GM23338 (cell line): ENCODE results near the gene OSBPL6. TPM values are rescaled to one million over a fixed set of nuclear protein-coding genes. Genes with fewer than 3 reads are reported as not detected.

Experiments
- ATAC-seq: fragments of 200-7000 bp; cut with Tn5 transposase; 3 replicates; pipeline ENCODE4 v1.9.1; 2020
- DNase-seq: peaks from one replicate; pipeline ENCODE4 v3.0.0-alpha.2; 2015; ENCODE audit warnings: low spot score
- H2AFZ ChIP-seq: fragments of 200-600 bp; sonication (generic); 2 replicates; pipeline ENCODE4 v1.8.0; 2016; ENCODE audit warnings: antibody characterized with exemption, mild to moderate bottlenecking, moderate library complexity
- H3F3A ChIP-seq: fragments of 200-600 bp; sonication (generic); replicated peaks from 2 replicates; pipeline ENCODE4 v1.8.0; 2017; ENCODE audit warnings: antibody characterized with exemption, mixed run types, low read depth
- H3K27ac ChIP-seq: fragments of 200-600 bp; sonication (generic); 2 replicates; pipeline ENCODE4 v1.6.1; 2016; ENCODE audit warnings: low read depth
- H3K27me3 ChIP-seq: fragments of 200-600 bp; sonication (generic); 2 replicates; pipeline ENCODE4 v1.8.0; 2016; ENCODE audit warnings: mild to moderate bottlenecking, mixed run types, moderate library complexity; ENCODE audit not compliant: insufficient read depth
- H3K36me3 ChIP-seq: fragments of 200-600 bp; sonication (generic); 2 replicates; pipeline ENCODE4 v1.8.0; 2016; ENCODE audit warnings: mild to moderate bottlenecking; ENCODE audit not compliant: insufficient read depth
- H3K4me1 ChIP-seq: fragments of 200-600 bp; sonication (generic); 2 replicates; pipeline ENCODE4 v1.8.0; 2016; ENCODE audit warnings: mild to moderate bottlenecking, moderate library complexity; ENCODE audit not compliant: insufficient read depth
- H3K4me2 ChIP-seq: fragments of 200-600 bp; sonication (generic); 2 replicates; pipeline ENCODE4 v1.7.1; 2017; ENCODE audit warnings: mixed run types
- H3K4me3 ChIP-seq: fragments of 200-600 bp; sonication (generic); 2 replicates; pipeline ENCODE4 v1.6.1; 2016; ENCODE audit warnings: mixed run types
- H3K79me2 ChIP-seq: fragments of 200-600 bp; sonication (generic); replicated peaks from 2 replicates; pipeline ENCODE4 v1.8.0; 2017; ENCODE audit warnings: mild to moderate bottlenecking; ENCODE audit not compliant: insufficient read depth
- H3K9me2 ChIP-seq: fragments of 200-600 bp; sonication (generic); 2 replicates; pipeline ENCODE4 v1.8.0; 2017; ENCODE audit not compliant: insufficient read depth
- H4K20me1 ChIP-seq: fragments of 200-600 bp; sonication (generic); replicated peaks from 2 replicates; pipeline ENCODE4 v1.8.0; 2017; ENCODE audit warnings: mild to moderate bottlenecking; ENCODE audit not compliant: insufficient read depth
- H3K27ac Mint-ChIP-seq: 2 replicates; pipeline ENCODE4 v1.8.0; 2020; ENCODE audit warnings: inconsistent platforms, mild to moderate bottlenecking, moderate library complexity, mixed read lengths
- H3K27me3 Mint-ChIP-seq: 3 replicates; pipeline ENCODE4 v1.8.0; 2022; ENCODE audit warnings: low read depth, mild to moderate bottlenecking, moderate library complexity, mixed read lengths, inconsistent platforms; ENCODE audit not compliant: insufficient read depth, poor library complexity
- H3K36me3 Mint-ChIP-seq: 3 replicates; pipeline ENCODE4 v1.8.0; 2021; ENCODE audit warnings: low read depth, mild to moderate bottlenecking, inconsistent platforms, moderate library complexity, mixed read lengths
- H3K4me1 Mint-ChIP-seq: 3 replicates; pipeline ENCODE4 v1.8.0; 2020; ENCODE audit warnings: mild to moderate bottlenecking, inconsistent platforms, mixed read lengths
- H3K4me3 Mint-ChIP-seq: 3 replicates; pipeline ENCODE4 v1.8.0; 2021; ENCODE audit warnings: moderate library complexity, mild to moderate bottlenecking, inconsistent platforms, mixed read lengths
- H3K9me3 Mint-ChIP-seq: 3 replicates; pipeline ENCODE4 v1.8.0; 2020; ENCODE audit warnings: moderate library complexity, mild to moderate bottlenecking, inconsistent platforms, mixed read lengths
- CREB1 ChIP-seq: fragments of 250-450 bp; sonication (Bioruptor Pico); IDR thresholded peaks from 2 replicates; pipeline ENCODE4 v1.5.0; 2020; ENCODE audit warnings: low read depth, mild to moderate bottlenecking, moderate library complexity
- JUNB ChIP-seq: IDR thresholded peaks from one replicate; pipeline ENCODE4 v1.6.1; 2016; ENCODE audit warnings: antibody characterized with exemption; ENCODE audit not compliant: unreplicated experiment
- POLR2AphosphoS5 ChIP-seq: IDR thresholded peaks from 2 replicates; pipeline ENCODE4 v1.6.1; 2016; ENCODE audit warnings: antibody characterized with exemption, low read depth
- STAT1 ChIP-seq: IDR thresholded peaks from one replicate; pipeline ENCODE4 v1.6.1; 2016; ENCODE audit warnings: antibody characterized with exemption; ENCODE audit not compliant: unreplicated experiment
- ZNF114 ChIP-seq: fragments of 250-450 bp; sonication (Bioruptor Pico); IDR thresholded peaks from 2 replicates; pipeline ENCODE4 v1.5.0; 2020; ENCODE audit warnings: mild to moderate bottlenecking, moderate library complexity
- polyA plus RNA-seq: library from polyadenylated mRNA; unstranded; fragments of >200 nt; fragmentation: Nextera tagmentation; extraction: Ambion mirVana; gene quantifications from 2 replicates; pipeline ENCODE4 v1.2.1, GENCODE V29; 2016
- total RNA-seq: library from RNA; depleted of rRNA; stranded (reverse); fragments of >200 nt; shearing (Covaris generic); gene quantifications from 2 replicates; pipeline ENCODE4 v1.2.3, GENCODE V29; 2014
- TF ChIP-seq, protein P1 (sequence below): fragments of 250-450 bp; sonication (Bioruptor Pico); IDR thresholded peaks from 2 replicates; pipeline ENCODE4 v1.5.0; 2020; ENCODE audit warnings: mild to moderate bottlenecking, moderate library complexity
- TF ChIP-seq, protein P2 (sequence below), 2 experiments: fragments of 200-600 bp in 1 of 2; sonication (generic) in 1 of 2; conservative IDR thresholded peaks; 2 replicates each; pipeline versions ENCODE4 v1.5.1 to v1.6.1; 2016 to 2017; ENCODE audit warnings: antibody characterized with exemption in 2 of 2, low read depth in 2 of 2, mild to moderate bottlenecking in 2 of 2, moderate library complexity in 1 of 2

The OSBPL6 gene
- total and polyA plus RNA-seq, 2 experiments from 2014 or later = 6.0 to 8.5 TPM

DNA sequence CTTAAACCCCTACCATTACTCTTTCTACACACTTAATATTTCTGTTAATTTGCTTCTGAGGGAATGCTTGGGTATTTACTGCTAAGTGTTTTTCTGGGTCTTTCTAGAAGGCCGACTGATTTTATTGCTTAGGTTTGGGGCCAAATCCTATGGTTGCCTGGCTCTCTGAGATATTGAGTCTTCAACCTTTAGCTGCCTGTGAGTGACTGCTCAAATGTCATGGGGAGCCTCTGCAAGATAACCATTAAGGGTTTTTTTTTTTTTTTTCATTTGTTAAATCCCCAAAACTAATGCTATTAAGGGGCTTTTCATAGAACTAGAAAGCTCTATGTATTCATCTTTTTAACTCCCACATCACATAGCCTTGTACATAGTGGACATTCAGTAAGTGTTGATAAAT is 5.0 kb downstream of the OSBPL6 start (continued):
- no peak for TF ChIP-seq JUNB
- no peak for TF ChIP-seq CREB1 (CRISPR knock-in tag)
- TF ChIP-seq POLR2AphosphoS5 = no peak
- TF ChIP-seq, protein P1, sequence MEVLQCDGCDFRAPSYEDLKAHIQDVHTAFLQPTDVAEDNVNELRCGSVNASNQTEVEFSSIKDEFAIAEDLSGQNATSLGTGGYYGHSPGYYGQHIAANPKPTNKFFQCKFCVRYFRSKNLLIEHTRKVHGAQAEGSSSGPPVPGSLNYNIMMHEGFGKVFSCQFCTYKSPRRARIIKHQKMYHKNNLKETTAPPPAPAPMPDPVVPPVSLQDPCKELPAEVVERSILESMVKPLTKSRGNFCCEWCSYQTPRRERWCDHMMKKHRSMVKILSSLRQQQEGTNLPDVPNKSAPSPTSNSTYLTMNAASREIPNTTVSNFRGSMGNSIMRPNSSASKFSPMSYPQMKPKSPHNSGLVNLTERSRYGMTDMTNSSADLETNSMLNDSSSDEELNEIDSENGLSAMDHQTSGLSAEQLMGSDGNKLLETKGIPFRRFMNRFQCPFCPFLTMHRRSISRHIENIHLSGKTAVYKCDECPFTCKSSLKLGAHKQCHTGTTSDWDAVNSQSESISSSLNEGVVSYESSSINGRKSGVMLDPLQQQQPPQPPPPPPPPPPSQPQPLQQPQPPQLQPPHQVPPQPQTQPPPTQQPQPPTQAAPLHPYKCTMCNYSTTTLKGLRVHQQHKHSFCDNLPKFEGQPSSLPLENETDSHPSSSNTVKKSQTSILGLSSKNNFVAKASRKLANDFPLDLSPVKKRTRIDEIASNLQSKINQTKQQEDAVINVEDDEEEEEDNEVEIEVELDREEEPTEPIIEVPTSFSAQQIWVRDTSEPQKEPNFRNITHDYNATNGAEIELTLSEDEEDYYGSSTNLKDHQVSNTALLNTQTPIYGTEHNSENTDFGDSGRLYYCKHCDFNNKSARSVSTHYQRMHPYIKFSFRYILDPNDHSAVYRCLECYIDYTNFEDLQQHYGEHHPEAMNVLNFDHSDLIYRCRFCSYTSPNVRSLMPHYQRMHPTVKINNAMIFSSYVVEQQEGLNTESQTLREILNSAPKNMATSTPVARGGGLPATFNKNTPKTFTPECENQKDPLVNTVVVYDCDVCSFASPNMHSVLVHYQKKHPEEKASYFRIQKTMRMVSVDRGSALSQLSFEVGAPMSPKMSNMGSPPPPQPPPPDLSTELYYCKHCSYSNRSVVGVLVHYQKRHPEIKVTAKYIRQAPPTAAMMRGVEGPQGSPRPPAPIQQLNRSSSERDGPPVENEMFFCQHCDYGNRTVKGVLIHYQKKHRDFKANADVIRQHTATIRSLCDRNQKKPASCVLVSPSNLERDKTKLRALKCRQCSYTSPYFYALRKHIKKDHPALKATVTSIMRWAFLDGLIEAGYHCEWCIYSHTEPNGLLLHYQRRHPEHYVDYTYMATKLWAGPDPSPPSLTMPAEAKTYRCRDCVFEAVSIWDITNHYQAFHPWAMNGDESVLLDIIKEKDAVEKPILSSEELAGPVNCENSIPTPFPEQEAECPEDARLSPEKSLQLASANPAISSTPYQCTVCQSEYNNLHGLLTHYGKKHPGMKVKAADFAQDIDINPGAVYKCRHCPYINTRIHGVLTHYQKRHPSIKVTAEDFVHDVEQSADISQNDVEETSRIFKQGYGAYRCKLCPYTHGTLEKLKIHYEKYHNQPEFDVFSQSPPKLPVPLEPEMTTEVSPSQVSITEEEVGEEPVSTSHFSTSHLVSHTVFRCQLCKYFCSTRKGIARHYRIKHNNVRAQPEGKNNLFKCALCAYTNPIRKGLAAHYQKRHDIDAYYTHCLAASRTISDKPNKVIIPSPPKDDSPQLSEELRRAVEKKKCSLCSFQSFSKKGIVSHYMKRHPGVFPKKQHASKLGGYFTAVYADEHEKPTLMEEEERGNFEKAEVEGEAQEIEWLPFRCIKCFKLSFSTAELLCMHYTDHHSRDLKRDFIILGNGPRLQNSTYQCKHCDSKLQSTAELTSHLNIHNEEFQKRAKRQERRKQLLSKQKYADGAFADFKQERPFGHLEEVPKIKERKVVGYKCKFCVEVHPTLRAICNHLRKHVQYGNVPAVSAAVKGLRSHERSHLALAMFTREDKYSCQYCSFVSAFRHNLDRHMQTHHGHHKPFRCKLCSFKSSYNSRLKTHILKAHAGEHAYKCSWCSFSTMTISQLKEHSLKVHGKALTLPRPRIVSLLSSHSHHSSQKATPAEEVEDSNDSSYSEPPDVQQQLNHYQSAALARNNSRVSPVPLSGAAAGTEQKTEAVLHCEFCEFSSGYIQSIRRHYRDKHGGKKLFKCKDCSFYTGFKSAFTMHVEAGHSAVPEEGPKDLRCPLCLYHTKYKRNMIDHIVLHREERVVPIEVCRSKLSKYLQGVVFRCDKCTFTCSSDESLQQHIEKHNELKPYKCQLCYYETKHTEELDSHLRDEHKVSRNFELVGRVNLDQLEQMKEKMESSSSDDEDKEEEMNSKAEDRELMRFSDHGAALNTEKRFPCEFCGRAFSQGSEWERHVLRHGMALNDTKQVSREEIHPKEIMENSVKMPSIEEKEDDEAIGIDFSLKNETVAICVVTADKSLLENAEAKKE (CRISPR knock-in tag) = no peak

DNA sequence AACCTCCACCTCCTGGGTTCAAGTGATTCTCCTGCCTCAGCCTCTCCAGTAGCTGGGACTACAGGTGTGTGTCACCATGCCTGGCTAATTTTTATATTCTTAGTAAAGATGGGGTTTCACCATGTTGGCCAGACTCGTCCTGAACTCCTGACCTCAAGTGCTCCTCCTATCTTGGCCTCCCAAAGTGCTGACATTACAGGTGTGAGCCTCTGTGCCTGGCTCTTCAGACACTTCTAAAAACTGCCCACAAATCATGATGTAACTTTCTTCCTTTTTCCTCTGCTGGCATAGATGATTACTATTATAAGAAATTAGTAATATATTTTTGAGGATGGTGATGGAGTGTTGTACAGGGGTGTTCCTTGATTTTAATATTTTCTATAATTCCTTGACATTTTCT is 6.0 kb downstream of the OSBPL6 start:
- H3K27ac ChIP-seq = no peak overlapping the region
- Mint-ChIP-seq H3K27me3 (peaks cover under 1% of the 10 kb centered on the region), H3K4me1 (peaks cover 20% of the 10 kb centered on the region), H3K36me3 (no peaks in the 10 kb centered on the region), H3K9me3 (no peaks in the 10 kb centered on the region), H3K4me3 (no peak overlapping the region), H3K27ac (no peak overlapping the region)
- H4K20me1 ChIP-seq = peaks cover 17% of the 10 kb centered on the region
- no peaks in the 10 kb centered on the region; the same call in 1 of the 2 replicates for H3K79me2 ChIP-seq
- no peaks in the 10 kb centered on the region for H3F3A ChIP-seq
- no peaks in the 10 kb centered on the region for H3K9me2 ChIP-seq
- ATAC-seq = no peak
- no peak overlapping the region for H3K4me2 ChIP-seq
- H3K4me1 ChIP-seq = peaks cover 19% of the 10 kb centered on the region
- no peaks in the 10 kb centered on the region for H3K36me3 ChIP-seq
- peaks cover 22% of the 10 kb centered on the region for H3K27me3 ChIP-seq
- DNase-seq = no peak
- H2AFZ ChIP-seq = no peak overlapping the region
- no peak overlapping the region for H3K4me3 ChIP-seq
- TF ChIP-seq, protein P1 (CRISPR knock-in tag) = no peak
- TF ChIP-seq POLR2AphosphoS5 (no peak), JUNB (no peak), CREB1 (CRISPR knock-in tag) (no peak), ZNF114 (CRISPR knock-in tag) (no peak), STAT1 (no peak)
- TF ChIP-seq, protein P2, sequence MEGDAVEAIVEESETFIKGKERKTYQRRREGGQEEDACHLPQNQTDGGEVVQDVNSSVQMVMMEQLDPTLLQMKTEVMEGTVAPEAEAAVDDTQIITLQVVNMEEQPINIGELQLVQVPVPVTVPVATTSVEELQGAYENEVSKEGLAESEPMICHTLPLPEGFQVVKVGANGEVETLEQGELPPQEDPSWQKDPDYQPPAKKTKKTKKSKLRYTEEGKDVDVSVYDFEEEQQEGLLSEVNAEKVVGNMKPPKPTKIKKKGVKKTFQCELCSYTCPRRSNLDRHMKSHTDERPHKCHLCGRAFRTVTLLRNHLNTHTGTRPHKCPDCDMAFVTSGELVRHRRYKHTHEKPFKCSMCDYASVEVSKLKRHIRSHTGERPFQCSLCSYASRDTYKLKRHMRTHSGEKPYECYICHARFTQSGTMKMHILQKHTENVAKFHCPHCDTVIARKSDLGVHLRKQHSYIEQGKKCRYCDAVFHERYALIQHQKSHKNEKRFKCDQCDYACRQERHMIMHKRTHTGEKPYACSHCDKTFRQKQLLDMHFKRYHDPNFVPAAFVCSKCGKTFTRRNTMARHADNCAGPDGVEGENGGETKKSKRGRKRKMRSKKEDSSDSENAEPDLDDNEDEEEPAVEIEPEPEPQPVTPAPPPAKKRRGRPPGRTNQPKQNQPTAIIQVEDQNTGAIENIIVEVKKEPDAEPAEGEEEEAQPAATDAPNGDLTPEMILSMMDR (conservative IDR thresholded peaks at IDR 0.05; ENCODE audit: low read depth in 2 of 2) = no peak
